Loucy (cell line): ENCODE measurements around the gene RP9.

Source experiments
- H2AFZ ChIP-seq: fragments of 200-600 bp; sonication (generic); 2 replicates; pipeline ENCODE4 v1.6.0; 2016; ENCODE audit warnings: antibody characterized with exemption, mild to moderate bottlenecking, low read length, moderate library complexity
- H3F3A ChIP-seq: fragments of 200-600 bp; 2 replicates; pipeline ENCODE4 v1.6.0; 2016; ENCODE audit warnings: antibody characterized with exemption, low read depth, mild to moderate bottlenecking
- H3K27me3 ChIP-seq: fragments of 200-600 bp; sonication (generic); 2 replicates; pipeline ENCODE4 v1.6.1; 2014; ENCODE audit warnings: low read length, mild to moderate bottlenecking; ENCODE audit not compliant: insufficient read depth, poor library complexity, severe bottlenecking
- H3K36me3 ChIP-seq: fragments of 200-600 bp; sonication (generic); 2 replicates; pipeline ENCODE4 v1.6.1; 2016; ENCODE audit warnings: low read length; ENCODE audit not compliant: insufficient read depth
- H3K4me1 ChIP-seq: fragments of 200-600 bp; sonication (generic); 2 replicates; pipeline ENCODE4 v1.5.1; 2014; ENCODE audit warnings: low read length, mild to moderate bottlenecking; ENCODE audit not compliant: insufficient read depth, poor library complexity, severe bottlenecking
- H3K4me2 ChIP-seq: fragments of 200-600 bp; sonication (generic); 2 replicates; pipeline ENCODE4 v1.6.0; 2014; ENCODE audit warnings: antibody characterized with exemption, low read length, low read depth, mild to moderate bottlenecking; ENCODE audit not compliant: poor library complexity, severe bottlenecking
- H3K4me3 ChIP-seq: fragments of 200-600 bp; sonication (generic); 2 replicates; pipeline ENCODE4 v1.5.1; 2014; ENCODE audit warnings: low read length, mild to moderate bottlenecking, mixed read lengths; ENCODE audit not compliant: poor library complexity, severe bottlenecking
- H3K79me2 ChIP-seq: fragments of 200-600 bp; sonication (generic); 2 replicates; pipeline ENCODE4 v1.6.1; 2014; ENCODE audit warnings: low read length; ENCODE audit not compliant: insufficient read depth
- H3K9ac ChIP-seq: fragments of 200-600 bp; sonication (generic); 2 replicates; pipeline ENCODE4 v1.6.0; 2014; ENCODE audit warnings: mild to moderate bottlenecking, low read depth, low read length, moderate library complexity; ENCODE audit not compliant: poor library complexity, severe bottlenecking
- H3K9me2 ChIP-seq: fragments of 200-600 bp; sonication (generic); replicated peaks from 2 replicates; pipeline ENCODE4 v1.6.1; 2016; ENCODE audit warnings: low read depth, low read length, mixed read lengths
- H3K9me3 ChIP-seq: fragments of 200-600 bp; sonication (generic); 2 replicates; pipeline ENCODE4 v1.6.1; 2014; ENCODE audit warnings: mild to moderate bottlenecking, antibody characterized with exemption, low read length, low read depth; ENCODE audit not compliant: insufficient read depth
- H4K20me1 ChIP-seq: fragments of 200-600 bp; sonication (generic); 2 replicates; pipeline ENCODE4 v1.6.0; 2014; ENCODE audit warnings: antibody characterized with exemption, low read length, mild to moderate bottlenecking; ENCODE audit not compliant: insufficient read depth, poor library complexity, severe bottlenecking
- EZH2phosphoT487 ChIP-seq: fragments of 200-600 bp; IDR thresholded peaks from 2 replicates; pipeline ENCODE4 v1.6.1; 2018; ENCODE audit warnings: antibody characterized with exemption, mild to moderate bottlenecking, moderate library complexity, borderline replicate concordance
- TF ChIP-seq, protein P1 (sequence below): fragments of 200-600 bp; sonication (generic); conservative IDR thresholded peaks from 2 replicates; pipeline ENCODE4 v1.5.1; 2014; ENCODE audit warnings: mild to moderate bottlenecking, antibody characterized with exemption, low read length

The RP9 gene

DNA sequence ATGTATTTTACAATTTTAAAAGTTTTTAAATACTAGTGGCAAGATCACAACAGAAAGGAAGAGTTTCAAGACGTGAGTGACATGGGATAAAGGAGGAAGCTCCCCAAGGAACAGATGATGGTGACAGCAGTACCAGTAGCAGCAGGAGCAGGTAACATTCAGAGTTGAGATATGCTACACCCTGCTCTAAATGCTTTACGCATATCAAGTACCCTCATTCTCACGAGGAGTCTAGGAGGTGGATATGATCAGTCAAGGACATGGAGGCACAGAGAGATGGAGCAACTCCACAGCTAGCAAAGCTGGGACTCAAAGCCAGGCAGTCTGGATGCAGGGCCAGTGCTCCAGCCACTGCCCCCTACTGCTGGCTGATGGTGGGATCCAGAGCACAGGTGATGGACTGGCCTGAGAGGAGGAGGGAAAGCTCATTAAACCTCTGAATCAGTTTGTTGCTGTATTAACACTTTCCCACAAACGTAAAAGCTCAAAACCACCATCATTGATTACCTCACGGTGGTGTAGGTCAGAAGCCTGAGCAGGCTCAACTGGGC, 17.5 kb downstream of the RP9 start:
- peaks cover 30% of the 10 kb centered on the region for H3K36me3 ChIP-seq
- H3K9me2 ChIP-seq = no peaks in the 10 kb centered on the region
- TF ChIP-seq, protein P1, sequence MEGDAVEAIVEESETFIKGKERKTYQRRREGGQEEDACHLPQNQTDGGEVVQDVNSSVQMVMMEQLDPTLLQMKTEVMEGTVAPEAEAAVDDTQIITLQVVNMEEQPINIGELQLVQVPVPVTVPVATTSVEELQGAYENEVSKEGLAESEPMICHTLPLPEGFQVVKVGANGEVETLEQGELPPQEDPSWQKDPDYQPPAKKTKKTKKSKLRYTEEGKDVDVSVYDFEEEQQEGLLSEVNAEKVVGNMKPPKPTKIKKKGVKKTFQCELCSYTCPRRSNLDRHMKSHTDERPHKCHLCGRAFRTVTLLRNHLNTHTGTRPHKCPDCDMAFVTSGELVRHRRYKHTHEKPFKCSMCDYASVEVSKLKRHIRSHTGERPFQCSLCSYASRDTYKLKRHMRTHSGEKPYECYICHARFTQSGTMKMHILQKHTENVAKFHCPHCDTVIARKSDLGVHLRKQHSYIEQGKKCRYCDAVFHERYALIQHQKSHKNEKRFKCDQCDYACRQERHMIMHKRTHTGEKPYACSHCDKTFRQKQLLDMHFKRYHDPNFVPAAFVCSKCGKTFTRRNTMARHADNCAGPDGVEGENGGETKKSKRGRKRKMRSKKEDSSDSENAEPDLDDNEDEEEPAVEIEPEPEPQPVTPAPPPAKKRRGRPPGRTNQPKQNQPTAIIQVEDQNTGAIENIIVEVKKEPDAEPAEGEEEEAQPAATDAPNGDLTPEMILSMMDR = peak; percentile 26; the same call in 1 of the 2 replicates
- no peak for TF ChIP-seq EZH2phosphoT487
- H3K4me1 ChIP-seq = no peaks in the 10 kb centered on the region
- no peaks in the 10 kb centered on the region for H3K27me3 ChIP-seq
- no peak overlapping the region for H3K4me3 ChIP-seq
- H3K4me2 ChIP-seq = no peak overlapping the region
- H4K20me1 ChIP-seq = no peaks in the 10 kb centered on the region
- H3K9me3 ChIP-seq = no peaks in the 10 kb centered on the region
- no peak overlapping the region for H3K9ac ChIP-seq
- H3K79me2 ChIP-seq = no peaks in the 10 kb centered on the region
- H3F3A ChIP-seq = no peaks in the 10 kb centered on the region
- H2AFZ ChIP-seq = no peak overlapping the region

DNA sequence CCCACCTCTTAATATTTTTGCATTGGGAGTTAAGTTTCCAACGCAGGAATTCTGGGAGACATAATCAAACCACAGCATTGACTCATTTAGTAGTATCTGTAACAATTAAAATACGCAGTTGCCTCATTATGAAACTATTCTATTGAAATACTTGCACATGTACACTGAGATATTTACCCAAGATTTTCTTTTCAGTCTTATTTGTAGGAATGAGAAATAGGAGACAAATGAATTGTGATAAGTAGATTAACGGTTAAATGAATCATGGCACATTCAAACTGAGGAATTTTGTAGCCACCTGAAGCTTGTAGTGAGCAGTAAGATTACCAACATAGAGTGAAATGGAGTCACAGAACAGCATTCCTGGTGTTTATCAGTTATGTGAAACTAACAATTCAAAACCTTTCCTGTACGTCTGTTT, 18.1 kb downstream of the RP9 start:
- Histone ChIP-seq H3K4me1 (no peaks in the 10 kb centered on the region), H3K4me2 (no peak overlapping the region)
- TF ChIP-seq, protein P1 = no peak
- no peak for TF ChIP-seq EZH2phosphoT487

DNA sequence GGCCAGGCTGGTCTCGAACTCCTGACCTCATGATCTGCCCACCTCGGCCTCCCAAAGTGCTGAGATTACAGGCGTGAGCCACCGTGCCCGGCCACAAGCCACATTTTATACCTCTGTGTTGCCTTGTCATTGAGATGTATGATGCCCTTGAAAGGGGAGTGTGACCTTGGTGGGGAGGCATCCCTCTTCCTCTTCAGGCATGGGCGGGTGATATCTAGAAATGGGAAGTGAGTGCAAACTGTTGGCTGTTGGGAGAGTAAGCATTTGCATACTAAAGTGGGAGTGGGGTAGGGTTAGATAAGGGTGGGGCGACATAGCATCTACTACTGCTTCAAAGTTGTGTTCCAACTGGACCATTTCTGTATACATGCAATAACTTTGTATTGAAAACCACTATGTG, 20.1 kb downstream of the RP9 start:
- no peaks in the 10 kb centered on the region; the same call in 1 of the 2 replicates for H3K9me3 ChIP-seq
- no peaks in the 10 kb centered on the region for H3K79me2 ChIP-seq
- H3K4me1 ChIP-seq = no peaks in the 10 kb centered on the region
- TF ChIP-seq EZH2phosphoT487 = no peak
- TF ChIP-seq, protein P1 = no peak
- no peaks in the 10 kb centered on the region for H3K27me3 ChIP-seq
- H3F3A ChIP-seq = no peaks in the 10 kb centered on the region
- no peak overlapping the region for H3K9ac ChIP-seq
- peaks cover 10% of the 10 kb centered on the region; the same call in 1 of the 2 replicates for H3K36me3 ChIP-seq
- H3K4me3 ChIP-seq = no peak overlapping the region
- H3K9me2 ChIP-seq = no peaks in the 10 kb centered on the region
- H3K4me2 ChIP-seq = no peak overlapping the region
- no peak overlapping the region for H2AFZ ChIP-seq
- no peaks in the 10 kb centered on the region for H4K20me1 ChIP-seq

More for the DNA sequence above, 18.1 kb downstream of the RP9 start:
- Histone ChIP-seq H3K9me2 (no peaks in the 10 kb centered on the region), H3K9me3 (no peaks in the 10 kb centered on the region; the same call in 1 of the 2 replicates), H2AFZ (no peak overlapping the region), H3K79me2 (no peaks in the 10 kb centered on the region), H3K36me3 (peaks cover 24% of the 10 kb centered on the region), H3K4me3 (no peak overlapping the region), H4K20me1 (no peaks in the 10 kb centered on the region), H3K9ac (no peak overlapping the region), H3K27me3 (no peaks in the 10 kb centered on the region), H3F3A (no peaks in the 10 kb centered on the region)
